ENCODE data around the gene AMPD3. TPM values are rescaled to one million over a fixed set of nuclear protein-coding genes. Genes with fewer than 3 reads are reported as not detected.

Gene AMPD3
- total RNA-seq, 1 experiment from 2014 or later: 5.9 TPM

- H3K18ac ChIP-seq (ENCODE audit: insufficient read length, low read depth, low read length): no peak overlapping the region
- Mint-ChIP-seq H3K36me3 (ENCODE audit: insufficient read depth in 1 of 3, low read depth in 3 of 3) (no peaks in the 10 kb centered on the region), H3K9me3 (no peaks in the 10 kb centered on the region; a peak in 1 of 5 replicates), H3K27me3 (ENCODE audit: low read depth) (peaks cover 7% of the 10 kb centered on the region; the same call in 1 of the 2 replicates), H3K4me3 (no peak overlapping the region), H3K4me1 (peaks cover 11 to 12% of the 10 kb centered on the region in 2 experiments), H3K27ac (no peak overlapping the region)
- DNase-seq: no peak
- no peak overlapping the region for H2AK5ac ChIP-seq (ENCODE audit: insufficient read length, low read length)
- no peak overlapping the region for H2BK120ac ChIP-seq (ENCODE audit: low read depth, low read length, poor library complexity, severe bottlenecking)
- no peak overlapping the region for H3K9ac ChIP-seq (ENCODE audit: extremely low read depth, insufficient read length, low read length)
- H3T11ph ChIP-seq (ENCODE audit: low read length): no peak overlapping the region
- no peak for TF ChIP-seq CTCF (conservative IDR thresholded peaks at IDR 0.05)
- no peaks in the 10 kb centered on the region for H3K79me2 ChIP-seq (ENCODE audit: insufficient read depth, low read length)
- H3K4me2 ChIP-seq (ENCODE audit: insufficient read depth, insufficient read length, low read length): no peak overlapping the region
- no peak overlapping the region for H2BK20ac ChIP-seq (ENCODE audit: low read depth, low read length, poor library complexity, severe bottlenecking)
- H3K9me3 ChIP-seq (ENCODE audit: control insufficient read depth, low read depth, low read length): no peaks in the 10 kb centered on the region
- H3K56ac ChIP-seq (ENCODE audit: insufficient read length, low read depth, low read length): no peak overlapping the region
- H4K5ac ChIP-seq (ENCODE audit: insufficient read length, low read depth, low read length): no peak overlapping the region
- no peaks in the 10 kb centered on the region for H4K20me1 ChIP-seq (ENCODE audit: control insufficient read depth, insufficient read depth, insufficient read length)
- 0 out of 2 replicates have a peak, but pooled peaks cover 2% of the 10 kb centered on the region for H3K4me1 ChIP-seq (ENCODE audit: insufficient read depth, low read length)
- no peak overlapping the region for H4K8ac ChIP-seq (replicated peaks; ENCODE audit: insufficient read length, low read depth, low read length)
- no CpG with 5 or more reads among the region's 1 CpG for WGBS (ENCODE audit: extremely low coverage, insufficient read length, low lambda C conversion rate)
- H3K23ac ChIP-seq (ENCODE audit: insufficient read length, low read depth, low read length): no peak overlapping the region
- no peak overlapping the region for H2BK5ac ChIP-seq (ENCODE audit: insufficient read length, low read length)
- no peak overlapping the region for H2BK15ac ChIP-seq (ENCODE audit: low read depth, low read length)
- no peak overlapping the region for H4K91ac ChIP-seq (ENCODE audit: insufficient read length, low read depth, low read length)
- H2AFZ ChIP-seq (ENCODE audit: low read length): no peak overlapping the region
- no peak overlapping the region for H3K27ac ChIP-seq (ENCODE audit: insufficient read length, low read depth, low read length)
- no peak overlapping the region for H2BK12ac ChIP-seq (ENCODE audit: insufficient read length, low read depth, low read length)
- peaks cover 6% of the 10 kb centered on the region for H3K23me2 ChIP-seq (ENCODE audit: insufficient read length, low read depth, low read length, poor library complexity, severe bottlenecking)
- no peaks in the 10 kb centered on the region for H3K27me3 ChIP-seq (ENCODE audit: insufficient read depth, low read length)
- H3K79me1 ChIP-seq (ENCODE audit: insufficient read depth, low read depth, low read length, poor library complexity, severe bottlenecking): no peaks in the 10 kb centered on the region
- no peak overlapping the region for H3K14ac ChIP-seq (ENCODE audit: insufficient read depth, low read length)
- H3K4ac ChIP-seq (ENCODE audit: low read depth, low read length): no peak overlapping the region
These were observed 83.9 kb downstream of the AMPD3 start for GRCh38 chr11:10538924-10539323.
